ENCODE measurements around the gene TSPAN6.

TSPAN6 gene

GRCh38 chrX:100593581-100593980, 43.0 kb downstream of the TSPAN6 start:
- peak overlapping the region; percentile 21 to 28 for H3K27ac ChIP-seq (ENCODE audit: low read depth in 2 of 2, low read length in 2 of 2)
- H3K9me3 ChIP-seq (ENCODE audit: control insufficient read depth in 2 of 2, low read length in 2 of 2): no peaks in the 10 kb centered on the region
- H3K9ac ChIP-seq (ENCODE audit: low read depth in 1 of 2, low read length in 2 of 2): no peak overlapping the region
- H3K27me3 ChIP-seq (ENCODE audit: control insufficient read depth in 2 of 2, insufficient read depth in 2 of 2, low read length in 2 of 2): peaks cover 6 to 18% of the 10 kb centered on the region in 2 donors
- no peaks in the 10 kb centered on the region for H3K36me3 ChIP-seq (ENCODE audit: control insufficient read depth in 2 of 2, insufficient read depth in 2 of 2, low read length in 2 of 2)
- peaks cover 5 to 7% of the 10 kb centered on the region in 2 donors for H3K4me1 ChIP-seq (ENCODE audit: control insufficient read depth in 2 of 2, insufficient read depth in 2 of 2, low read length in 2 of 2)
- H3K4me3 ChIP-seq (ENCODE audit: low read length in 2 of 2): no peak overlapping the region

GRCh38 chrX:100593126-100593525, 43.5 kb downstream of the TSPAN6 start:
- no peaks in the 10 kb centered on the region for H3K36me3 ChIP-seq (ENCODE audit: control insufficient read depth in 2 of 2, insufficient read depth in 2 of 2, low read length in 2 of 2)
- no peaks in the 10 kb centered on the region for H3K9me3 ChIP-seq (ENCODE audit: control insufficient read depth in 2 of 2, low read length in 2 of 2)
- H3K4me3 ChIP-seq (ENCODE audit: low read length in 2 of 2): no peak overlapping the region
- H3K9ac ChIP-seq (ENCODE audit: low read depth in 1 of 2, low read length in 2 of 2): no peak overlapping the region
- peaks cover 6 to 18% of the 10 kb centered on the region in 2 donors for H3K27me3 ChIP-seq (ENCODE audit: control insufficient read depth in 2 of 2, insufficient read depth in 2 of 2, low read length in 2 of 2)
- peak overlapping the region; percentile 21 to 28 for H3K27ac ChIP-seq (ENCODE audit: low read depth in 2 of 2, low read length in 2 of 2)
- peaks cover 5 to 7% of the 10 kb centered on the region in 2 donors for H3K4me1 ChIP-seq (ENCODE audit: control insufficient read depth in 2 of 2, insufficient read depth in 2 of 2, low read length in 2 of 2)

GRCh38 chrX:100591256-100592051, 45.2 kb downstream of the TSPAN6 start:
- Histone ChIP-seq H3K36me3 (ENCODE audit: control insufficient read depth in 2 of 2, insufficient read depth in 2 of 2, low read length in 2 of 2) (no peaks in the 10 kb centered on the region), H3K9me3 (ENCODE audit: control insufficient read depth in 2 of 2, low read length in 2 of 2) (no peaks in the 10 kb centered on the region), H3K27ac (ENCODE audit: low read depth in 2 of 2, low read length in 2 of 2) (no peak overlapping the region), H3K4me1 (ENCODE audit: control insufficient read depth in 2 of 2, insufficient read depth in 2 of 2, low read length in 2 of 2) (peaks cover 10% of the 10 kb centered on the region in 2 donors), H3K27me3 (ENCODE audit: control insufficient read depth in 2 of 2, insufficient read depth in 2 of 2, low read length in 2 of 2) (peaks cover 6 to 14% of the 10 kb centered on the region in 2 donors), H3K9ac (ENCODE audit: low read depth in 1 of 2, low read length in 2 of 2) (no peak overlapping the region), H3K4me3 (ENCODE audit: low read length in 2 of 2) (no peak overlapping the region)

GRCh38 chrX:100587861-100588260, 48.7 kb downstream of the TSPAN6 start:
- Histone ChIP-seq H3K36me3 (ENCODE audit: control insufficient read depth in 2 of 2, insufficient read depth in 2 of 2, low read length in 2 of 2) (no peaks in the 10 kb centered on the region), H3K4me1 (ENCODE audit: control insufficient read depth in 2 of 2, insufficient read depth in 2 of 2, low read length in 2 of 2) (peaks cover 6 to 10% of the 10 kb centered on the region in 2 donors), H3K9ac (ENCODE audit: low read depth in 1 of 2, low read length in 2 of 2) (no peak overlapping the region), H3K27ac (ENCODE audit: low read depth in 2 of 2, low read length in 2 of 2) (no peak overlapping the region), H3K4me3 (ENCODE audit: low read length in 2 of 2) (no peak overlapping the region), H3K27me3 (ENCODE audit: control insufficient read depth in 2 of 2, insufficient read depth in 2 of 2, low read length in 2 of 2) (peaks cover 6 to 12% of the 10 kb centered on the region in 2 donors), H3K9me3 (ENCODE audit: control insufficient read depth in 2 of 2, low read length in 2 of 2) (no peaks in the 10 kb centered on the region)

GRCh38 chrX:100586747-100587146, 49.9 kb downstream of the TSPAN6 start:
- H3K4me1 ChIP-seq (ENCODE audit: control insufficient read depth in 2 of 2, insufficient read depth in 2 of 2, low read length in 2 of 2): peaks cover 6% of the 10 kb centered on the region in 2 donors
- H3K27me3 ChIP-seq (ENCODE audit: control insufficient read depth in 2 of 2, insufficient read depth in 2 of 2, low read length in 2 of 2): peaks cover 5 to 17% of the 10 kb centered on the region in 2 donors
- no peak overlapping the region for H3K27ac ChIP-seq (ENCODE audit: low read depth in 2 of 2, low read length in 2 of 2)
- H3K9me3 ChIP-seq (ENCODE audit: control insufficient read depth in 2 of 2, low read length in 2 of 2): no peaks in the 10 kb centered on the region
- H3K9ac ChIP-seq (ENCODE audit: low read depth in 1 of 2, low read length in 2 of 2): no peak overlapping the region
- no peaks in the 10 kb centered on the region for H3K36me3 ChIP-seq (ENCODE audit: control insufficient read depth in 2 of 2, insufficient read depth in 2 of 2, low read length in 2 of 2)
- H3K4me3 ChIP-seq (ENCODE audit: low read length in 2 of 2): no peak overlapping the region

GRCh38 chrX:100584611-100585010, 52.0 kb downstream of the TSPAN6 start, which contains the start of gene TNMD:
Gene TNMD (plus strand): TSS chrX:100584936. CDS start chrX:100585019, 83 bp downstream.
- Histone ChIP-seq H3K36me3 (ENCODE audit: control insufficient read depth in 2 of 2, insufficient read depth in 2 of 2, low read length in 2 of 2) (no peaks in the 10 kb centered on the region), H3K4me1 (ENCODE audit: control insufficient read depth in 2 of 2, insufficient read depth in 2 of 2, low read length in 2 of 2) (peaks cover 3 to 6% of the 10 kb centered on the region in 2 donors), H3K27ac (ENCODE audit: low read depth in 2 of 2, low read length in 2 of 2) (no peak within 1 kb of the TSS), H3K27me3 (ENCODE audit: control insufficient read depth in 2 of 2, insufficient read depth in 2 of 2, low read length in 2 of 2) (peaks cover 0 to 8% of the 10 kb centered on the region in 2 donors), H3K4me3 (ENCODE audit: low read length in 2 of 2) (no peak within 1 kb of the TSS), H3K9me3 (ENCODE audit: control insufficient read depth in 2 of 2, low read length in 2 of 2) (no peaks in the 10 kb centered on the region), H3K9ac (ENCODE audit: low read depth in 1 of 2, low read length in 2 of 2) (no peak within 1 kb of the TSS)

Measured in mucosa of rectum (tissue), 2 donors.